Fibroblast of the conjunctiva (primary cell): ENCODE measurements around the gene CCZ1.
A peak's percentile ranks its signal among the peaks of the same experiment; 100 is the strongest.
"Not testable (repeated sequence)": the region's sequence is repeated elsewhere in the genome, so short reads cannot be mapped to it uniquely, and the experiment has no call there.

Experiments used
- DNase-seq: peaks from one replicate; pipeline ENCODE4 v3.0.0-alpha.2; 2010; ENCODE audit warnings: low read depth

CCZ1 gene

GRCh38 chr7:5908835-5909234, 10.3 kb downstream of the CCZ1 start:
- not testable (repeated sequence) for DNase-seq

DNA sequence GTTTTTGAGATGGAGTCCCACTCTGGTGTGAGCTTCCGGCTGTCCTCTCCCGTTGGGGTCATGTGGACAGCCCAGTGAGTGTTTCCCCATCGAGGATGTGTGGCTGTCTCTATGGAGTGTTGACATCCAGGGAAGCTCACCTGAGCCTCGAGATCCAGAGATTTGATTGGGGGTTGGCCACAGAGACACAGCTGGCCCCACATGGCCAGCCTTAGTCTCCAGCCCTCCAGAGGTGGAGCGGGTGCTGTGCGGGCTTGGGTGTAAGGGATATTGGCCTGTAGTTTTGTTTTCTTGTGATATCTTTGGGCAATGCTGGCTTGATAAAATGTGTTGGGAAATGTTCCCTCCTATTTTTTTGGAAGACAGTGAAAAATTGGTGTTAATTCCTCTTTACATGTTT, 18.0 kb downstream of the CCZ1 start:
- DNase-seq: not testable (repeated sequence)

DNA sequence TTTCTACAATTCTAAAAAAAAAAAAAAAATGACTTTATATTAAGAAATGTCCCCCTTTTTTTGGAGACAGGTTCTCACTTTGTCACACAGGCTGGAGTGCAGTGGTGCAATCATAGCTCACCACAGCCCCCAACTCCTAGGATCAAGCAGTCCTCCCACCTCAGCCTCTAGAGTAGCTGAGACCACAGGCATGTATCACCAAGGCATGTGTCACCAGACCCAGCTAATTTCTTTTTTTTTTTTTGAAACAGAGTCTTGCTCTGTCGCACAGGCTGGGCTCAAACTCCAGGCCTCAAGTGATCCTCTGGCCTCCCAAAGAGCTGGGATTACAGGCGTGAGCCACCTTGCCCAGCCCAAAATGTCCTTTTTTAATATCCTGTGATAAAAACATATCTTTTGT, 25.6 kb downstream of the CCZ1 start:
- not testable (repeated sequence) for DNase-seq

DNA sequence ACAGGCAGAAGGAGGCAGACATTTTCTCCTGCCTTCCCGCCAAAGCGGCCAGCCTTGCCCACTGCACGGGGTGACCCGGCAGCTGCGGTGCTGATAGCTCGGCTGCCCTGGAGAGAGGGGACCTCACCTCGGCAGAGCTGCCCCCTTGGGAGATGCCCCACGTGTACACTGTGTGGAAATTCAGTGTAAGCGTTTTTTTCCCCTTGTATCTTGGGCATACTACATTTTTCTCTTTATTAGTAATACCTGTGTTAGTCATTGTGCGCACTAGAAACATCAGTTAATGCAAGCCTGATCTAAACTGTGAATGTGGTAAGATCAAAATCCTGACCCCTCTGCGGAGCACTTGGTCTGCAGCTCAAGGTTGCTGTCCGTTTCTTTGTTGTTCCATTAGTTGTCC, 26.1 kb downstream of the CCZ1 start:
- DNase-seq: not testable (repeated sequence)

DNA sequence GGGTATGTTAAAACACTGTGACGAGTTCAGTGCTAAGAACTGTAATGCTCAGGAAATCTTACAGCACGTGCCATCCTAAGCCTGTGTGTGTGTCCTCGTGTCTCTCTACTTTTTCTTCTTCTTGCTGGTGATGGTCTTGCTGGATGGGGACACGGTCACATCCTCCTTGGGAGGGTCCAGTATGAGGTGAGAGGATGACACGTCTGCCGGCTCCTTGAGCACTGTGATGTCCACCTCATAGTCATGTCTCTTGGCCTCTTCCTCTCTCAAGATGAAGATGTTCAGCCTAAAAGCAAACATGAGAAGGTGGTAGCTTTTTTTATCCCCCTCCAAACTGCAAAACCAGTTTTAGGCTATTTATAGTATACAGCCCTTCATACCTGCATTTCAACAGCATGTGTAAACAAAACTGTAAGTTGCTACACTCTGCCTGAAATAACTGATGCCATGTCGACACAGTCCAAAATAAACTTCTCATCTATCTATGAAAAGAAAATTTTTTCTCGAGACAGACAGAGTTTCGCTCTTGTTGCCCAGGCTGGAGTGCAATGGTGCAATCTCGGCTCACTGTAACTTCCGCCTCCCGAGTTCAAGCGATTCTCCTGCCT, 27.8 kb downstream of the CCZ1 start:
- not testable (repeated sequence) for DNase-seq

DNA sequence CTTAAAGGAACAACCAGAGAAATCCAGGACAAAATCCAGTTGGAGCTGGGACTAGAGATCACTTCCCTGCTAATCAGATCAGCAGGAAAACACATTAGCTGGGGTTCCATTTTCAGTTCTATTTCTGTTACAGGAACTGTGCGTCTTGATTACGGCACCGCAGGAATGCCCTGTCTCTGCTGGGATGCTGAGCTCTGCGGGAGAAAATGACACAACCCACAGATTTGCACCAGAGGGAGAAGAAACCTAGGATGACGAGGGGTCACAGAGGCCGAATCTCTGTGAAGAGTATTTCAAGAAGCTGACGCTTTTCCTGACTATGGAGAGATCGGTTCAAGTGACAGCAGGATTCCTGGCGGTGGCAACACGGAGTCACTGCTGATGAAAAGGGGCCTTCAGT, 31.8 kb downstream of the CCZ1 start:
- DNase-seq: not testable (repeated sequence)

GRCh38 chr7:5931250-5931649, 32.7 kb downstream of the CCZ1 start:
- DNase-seq: not testable (repeated sequence)

GRCh38 chr7:5931905-5932644, 33.5 kb downstream of the CCZ1 start:
- DNase-seq: peak; percentile 8

- not testable (repeated sequence) for DNase-seq
Measured at GRCh38 chr7:5934945-5935450, 36.5 kb downstream of the CCZ1 start.

GRCh38 chr7:5963205-5963604, 64.7 kb downstream of the CCZ1 start:
- DNase-seq: not testable (repeated sequence)

GRCh38 chr7:5963810-5964209, 65.3 kb downstream of the CCZ1 start:
- not testable (repeated sequence) for DNase-seq

GRCh38 chr7:5970347-5970911, 71.9 kb downstream of the CCZ1 start, which contains the start of gene RSPH10B:
RSPH10B (minus strand) TSS chr7:5970689; CDS start chr7:5967116, 3,573 bp downstream.
- not testable (repeated sequence) for DNase-seq

DNA sequence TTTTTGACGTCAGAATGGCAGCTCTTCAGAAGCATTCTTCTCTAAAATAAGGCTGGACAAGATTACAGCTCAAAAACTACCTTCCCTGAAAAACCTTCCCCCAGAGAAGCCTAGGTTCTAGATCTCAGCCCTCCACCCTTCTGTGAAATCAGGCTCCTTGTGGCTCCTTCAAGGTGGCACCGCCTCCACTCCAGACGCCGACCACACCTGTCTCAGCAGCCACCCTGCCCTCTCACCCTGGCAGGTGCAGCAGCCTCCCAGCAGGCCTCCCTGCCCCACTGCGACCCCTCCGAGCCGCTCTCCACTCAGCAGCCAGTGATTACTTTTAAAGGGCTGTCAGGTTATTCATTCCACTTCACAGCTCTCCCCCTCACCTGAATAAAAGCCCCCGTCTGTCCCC, 75.0 kb downstream of the CCZ1 start:
- DNase-seq: not testable (repeated sequence)
